Bronchial epithelial cell (primary cell): ENCODE measurements around the gene UGGT2. TPM values are rescaled to one million over a fixed set of nuclear protein-coding genes. Genes with fewer than 3 reads are reported as not detected.

ENCODE experiments used
- DNase-seq: peaks from one replicate; pipeline ENCODE4 v3.0.0-alpha.2; 2010; ENCODE audit warnings: low read depth
- FAIRE-seq: peaks from 2 replicates; lab custom pipeline; 2011; peaks lifted over from hg19 to GRCh38; lab: Jason Lieb, UNC
- H3K27me3 ChIP-seq: 2 replicates; pipeline ENCODE4 v1.5.1; 2011; ENCODE audit warnings: low read length; ENCODE audit not compliant: control insufficient read depth, insufficient read depth
- H3K36me3 ChIP-seq: 2 replicates; pipeline ENCODE4 v1.5.1; 2011; ENCODE audit warnings: low read length; ENCODE audit not compliant: control insufficient read depth, insufficient read depth
- H3K4me3 ChIP-seq: 2 replicates; pipeline ENCODE4 v1.5.1; 2011; ENCODE audit warnings: mild to moderate bottlenecking, low read depth, low read length, control low read depth
- CTCF ChIP-seq: IDR thresholded peaks from 2 replicates; pipeline ENCODE4 v1.5.1; 2011; ENCODE audit warnings: mild to moderate bottlenecking, moderate library complexity, low read length, control low read depth, inconsistent platforms; ENCODE audit not compliant: insufficient read depth, severe bottlenecking
- total RNA-seq: library from RNA; depleted of rRNA; stranded (reverse); fragments of >200 nt; gene quantifications from 2 replicates; pipeline ENCODE4 v1.2.1, GENCODE V29; 2014

The UGGT2 gene
- total RNA-seq, 1 donor from 2014 or later, result 25.3 TPM

DNA sequence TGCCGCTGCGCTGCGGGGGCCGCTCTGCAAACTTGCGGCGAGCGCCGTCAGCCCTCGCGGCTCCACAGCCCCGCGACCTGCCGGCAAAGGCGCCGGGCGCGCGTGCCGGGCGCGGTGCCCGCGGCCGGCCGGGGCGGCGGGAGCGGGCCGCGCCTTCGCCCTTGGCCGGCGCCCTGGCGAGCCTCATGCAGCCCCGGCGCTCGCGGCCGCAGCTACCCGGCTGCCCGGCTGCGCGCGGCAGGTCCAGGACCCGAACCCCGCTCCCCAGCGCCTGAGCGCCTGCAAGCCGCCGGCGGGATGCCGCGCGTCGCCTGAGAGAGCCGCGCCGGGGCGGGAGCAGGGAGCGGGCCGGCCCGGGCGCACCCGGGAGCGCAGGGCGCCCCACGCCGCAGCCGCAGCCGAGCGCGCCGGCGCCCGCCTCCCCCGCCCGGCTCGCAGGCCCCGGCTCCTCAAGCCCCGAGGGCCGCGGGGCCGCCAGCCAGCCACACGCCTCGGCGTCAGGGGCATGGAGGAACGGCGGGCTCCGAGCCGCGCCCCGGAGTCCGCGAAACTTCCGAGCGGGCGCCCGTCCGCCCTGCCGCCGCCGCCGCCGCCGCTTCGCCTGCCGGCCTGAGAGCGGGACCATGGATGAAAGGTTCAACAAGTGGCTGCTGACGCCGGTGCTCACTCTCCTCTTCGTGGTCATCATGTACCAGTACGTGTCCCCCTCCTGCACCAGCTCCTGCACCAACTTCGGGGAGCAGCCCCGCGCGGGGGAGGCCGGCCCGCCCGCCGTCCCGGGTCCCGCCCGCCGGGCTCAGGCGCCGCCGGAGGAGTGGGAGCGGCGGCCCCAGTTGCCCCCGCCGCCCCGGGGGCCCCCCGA lies 37.3 kb upstream of the UGGT2 start:
- TF ChIP-seq CTCF, result no peak
- H3K4me3 ChIP-seq, result peak overlapping the region; percentile 33
- H3K36me3 ChIP-seq, result no peaks in the 10 kb centered on the region
- peaks cover 20% of the 10 kb centered on the region for H3K27me3 ChIP-seq
- no peak for FAIRE-seq
- no peak for DNase-seq

- TF ChIP-seq CTCF, result no peak
- no peak for FAIRE-seq
- peaks cover 20% of the 10 kb centered on the region for H3K27me3 ChIP-seq
- H3K4me3 ChIP-seq, result peak within 1 kb of the TSS; percentile 33
- no peaks in the 10 kb centered on the region for H3K36me3 ChIP-seq
- peak; percentile 12 for DNase-seq
Measured at GRCh38 chr13:96089749-96090239, 36.6 kb upstream of the UGGT2 start, which contains the start of gene HS6ST3. TSS of gene HS6ST3 (plus strand) at chr13:96090107.

DNA sequence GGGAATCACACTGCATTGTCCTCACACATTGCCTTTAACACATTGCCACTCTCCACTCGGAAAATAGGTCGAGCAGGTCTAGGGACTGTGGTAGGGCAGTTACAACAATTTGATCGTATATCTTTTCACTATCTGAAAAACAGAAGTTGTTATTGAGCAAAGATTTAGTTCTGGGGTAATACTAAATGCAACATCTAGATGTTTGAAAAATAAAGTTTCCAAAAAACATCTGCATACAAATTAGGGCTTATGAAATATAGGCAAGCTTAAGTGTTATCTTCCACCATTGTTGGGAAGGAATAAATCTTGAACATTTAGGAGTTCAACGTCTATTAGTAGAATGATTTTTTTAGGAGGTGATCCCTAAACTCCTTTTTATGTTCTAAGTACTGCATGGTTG lies 35.9 kb upstream of the UGGT2 start:
- no peak for TF ChIP-seq CTCF
- Histone ChIP-seq H3K4me3 (no peak overlapping the region), H3K27me3 (peaks cover 20% of the 10 kb centered on the region), H3K36me3 (no peaks in the 10 kb centered on the region)
- DNase-seq (no peak), FAIRE-seq (no peak)

DNA sequence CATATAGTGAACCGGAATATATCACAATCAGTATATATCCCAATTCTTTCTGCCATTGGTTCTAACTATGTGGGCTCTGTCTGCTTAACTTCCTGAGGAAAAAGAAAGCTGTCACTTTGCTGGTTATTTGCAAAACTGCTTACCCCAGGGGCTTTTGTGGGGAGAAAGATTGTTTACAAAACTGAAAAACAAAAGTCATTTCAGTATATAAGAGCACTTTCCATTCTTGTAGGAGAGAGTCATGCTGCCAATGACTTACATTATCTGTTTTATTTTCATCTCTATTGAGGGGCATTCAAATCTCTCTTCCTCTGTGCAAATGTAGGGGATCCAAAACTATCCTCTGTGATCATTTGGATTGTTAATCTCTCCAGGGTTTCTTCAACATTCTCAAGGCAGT lies 33.5 kb upstream of the UGGT2 start:
- DNase-seq (no peak), FAIRE-seq (no peak)
- no peaks in the 10 kb centered on the region for H3K36me3 ChIP-seq
- peaks cover 17% of the 10 kb centered on the region for H3K27me3 ChIP-seq
- H3K4me3 ChIP-seq, result no peak overlapping the region
- no peak for TF ChIP-seq CTCF

DNA sequence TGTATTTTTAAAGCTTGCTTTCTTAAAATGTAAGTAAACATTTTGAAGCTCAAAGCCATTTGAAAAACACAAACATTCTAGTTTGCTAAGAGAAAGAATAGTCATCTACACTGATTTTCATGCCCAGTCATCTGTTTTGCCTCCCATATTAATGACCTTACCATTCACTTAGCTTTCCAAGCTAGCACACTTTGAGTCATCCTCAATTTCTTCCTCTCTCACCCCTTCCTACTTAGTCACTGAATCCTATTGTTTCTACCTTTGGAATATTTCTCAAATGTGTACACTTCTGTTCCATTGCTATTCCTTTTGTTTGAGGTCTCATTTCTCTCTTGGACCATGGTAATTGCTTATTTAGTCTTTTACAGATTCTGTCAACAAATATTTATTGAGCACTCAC lies 29.4 kb upstream of the UGGT2 start:
- peak; percentile 82 for DNase-seq
- Histone ChIP-seq H3K36me3 (no peaks in the 10 kb centered on the region), H3K4me3 (no peak overlapping the region), H3K27me3 (peaks cover 2% of the 10 kb centered on the region)
- FAIRE-seq, result no peak
- no peak for TF ChIP-seq CTCF
